HepG2 (cell line): Measurements from ENCODE around the gene SYMPK. TPM values are rescaled to one million over a fixed set of nuclear protein-coding genes. Genes with fewer than 3 reads are reported as not detected.

Experiments
- ARID5B ChIP-seq: IDR thresholded peaks from 2 replicates; pipeline ENCODE4 v1.4.0; 2020; ENCODE audit warnings: mild to moderate bottlenecking, missing genetic modification reagents
- ATF5 ChIP-seq: sonication (generic); formaldehyde crosslinking; IDR thresholded peaks from 2 replicates; pipeline ENCODE4 v1.4.0; 2020; ENCODE audit warnings: mild to moderate bottlenecking, low read depth, missing genetic modification reagents
- FOXA1 ChIP-seq, 2 experiments: fragments of 450-650 bp in 1 of 2; sonication (generic) in 1 of 2; formaldehyde crosslinking in 1 of 2; IDR thresholded peaks; 2 replicates each; pipeline versions ENCODE4 v1.4.0 to v1.6.1; 2016 to 2020; ENCODE audit warnings: missing genetic modification reagents in 1 of 2
- FOXP4 ChIP-seq: sonication (generic); formaldehyde crosslinking; IDR thresholded peaks from 2 replicates; pipeline ENCODE4 v1.4.0; 2020; ENCODE audit warnings: missing genetic modification reagents
- NCOA2 ChIP-seq: sonication (generic); formaldehyde crosslinking; IDR thresholded peaks from 2 replicates; pipeline ENCODE4 v1.8.0; 2022; ENCODE audit warnings: inconsistent platforms
- NR2C2 ChIP-seq: sonication (generic); formaldehyde crosslinking; IDR thresholded peaks from 2 replicates; pipeline ENCODE4 v1.4.0; 2020; ENCODE audit warnings: missing genetic modification reagents, mild to moderate bottlenecking, moderate library complexity, borderline replicate concordance
- UBTF ChIP-seq: sonication (generic); formaldehyde crosslinking; IDR thresholded peaks from 2 replicates; pipeline ENCODE4 v1.4.0; 2020; ENCODE audit warnings: mild to moderate bottlenecking, missing genetic modification reagents
- ZBTB33 ChIP-seq: sonication (generic); formaldehyde crosslinking; IDR thresholded peaks from 2 replicates; pipeline ENCODE4 v1.4.0; 2020; ENCODE audit warnings: missing genetic modification reagents
- ZBTB7B ChIP-seq: sonication (generic); formaldehyde crosslinking; IDR thresholded peaks from 2 replicates; pipeline ENCODE4 v1.4.0; 2020; ENCODE audit warnings: missing genetic modification reagents
- ZFAT ChIP-seq: sonication (generic); formaldehyde crosslinking; conservative IDR thresholded peaks from 2 replicates; pipeline ENCODE4 v1.8.1; 2023; ENCODE audit warnings: missing genetic modification reagents, inconsistent platforms
- ZFX ChIP-seq: sonication (generic); formaldehyde crosslinking; IDR thresholded peaks from 2 replicates; pipeline ENCODE4 v1.4.0; 2020; ENCODE audit warnings: mild to moderate bottlenecking, low read depth, missing genetic modification reagents, moderate library complexity
- ZNF143 ChIP-seq: sonication (generic); formaldehyde crosslinking; IDR thresholded peaks from 2 replicates; pipeline ENCODE4 v1.4.0; 2020; ENCODE audit warnings: missing genetic modification reagents
- ZNF18 ChIP-seq: sonication (generic); formaldehyde crosslinking; IDR thresholded peaks from 2 replicates; pipeline ENCODE4 v1.8.0; 2022; ENCODE audit warnings: mild to moderate bottlenecking, missing genetic modification reagents; ENCODE audit not compliant: insufficient replicate concordance
- ZNF205 ChIP-seq: IDR thresholded peaks from 2 replicates; pipeline ENCODE4 v1.6.1; 2018; ENCODE audit warnings: missing biosample characterization, missing genetic modification reagents
- ZNF235 ChIP-seq: sonication (generic); formaldehyde crosslinking; IDR thresholded peaks from 2 replicates; pipeline ENCODE4 v1.8.1; 2023; ENCODE audit warnings: mild to moderate bottlenecking, missing genetic modification reagents, borderline replicate concordance
- ZNF441 ChIP-seq: sonication (generic); formaldehyde crosslinking; IDR thresholded peaks from 2 replicates; pipeline ENCODE4 v1.7.0; 2021; ENCODE audit warnings: missing genetic modification reagents, borderline replicate concordance
- polyA plus RNA-seq, 8 experiments: library from polyadenylated mRNA; depleted of rRNA in 3 of 8; stranded (reverse) in 7 of 8; unstranded in 1 of 8; fragments of >200 nt; fragmentation: Illumina TruSeq in 4 of 8; extraction: Trizol in 4 of 8; gene quantifications; 2 replicates each; pipeline versions ENCODE4 v1.2.1 to v1.2.3, GENCODE V29; 2011 to 2016; ENCODE audit warnings: low read depth in 4 of 8, missing spikeins in 1 of 8, mixed read lengths in 1 of 8; ENCODE audit not compliant: insufficient read depth in 1 of 8
- total RNA-seq, 5 experiments: library from RNA; depleted of rRNA; stranded (reverse); fragments of >200 nt; fragmentation: Illumina TruSeq; extraction: Trizol; gene quantifications; 2 replicates each; pipeline ENCODE4 v1.2.3, GENCODE V29; 2016; ENCODE audit warnings: low read depth in 1 of 5

Gene SYMPK
- total and polyA plus RNA-seq, 2 of the 13 experiments (the other 11 are each of a cell fraction or from before 2014, with no cell fraction given): 21.9 to 55.7 TPM

GRCh38 chr19:45895519-45895972 is 32.6 kb upstream of the SYMPK start (continued):
- TF ChIP-seq UBTF (CRISPR knock-in tag) (peak; percentile 38), ZNF18 (CRISPR knock-in tag) (peak; percentile 79), ZBTB33 (CRISPR knock-in tag) (peak; percentile 46; the same call in 1 of the 2 replicates), FOXA1 (IDR thresholded peaks at IDR 0.05) (no peak), FOXA1 (CRISPR knock-in tag; IDR thresholded peaks at IDR 0.05) (peak; percentile 47), ZNF235 (no peak), ZNF143 (peak; percentile 48; the same call in 1 of the 2 replicates), ZNF441 (CRISPR knock-in tag) (no peak), FOXP4 (CRISPR knock-in tag) (peak; percentile 85), ATF5 (CRISPR knock-in tag) (no peak), ZNF205 (0 out of 2 replicates have a peak, but pooled peaks have one; percentile 24), NR2C2 (CRISPR knock-in tag) (peak; percentile 32; the same call in 1 of the 2 replicates), ZFX (CRISPR knock-in tag) (peak; percentile 74), ZBTB7B (CRISPR knock-in tag) (0 out of 2 replicates have a peak, but pooled peaks have one; percentile 27), ZFAT (no peak), NCOA2 (CRISPR knock-in tag) (peak; percentile 16; the same call in 1 of the 2 replicates), ARID5B (no peak; the same call in 1 of the 2 replicates)
